Spleen (tissue), 7 donors: ENCODE data around the gene LTBP2.

Experiments
- POLR2A ChIP-seq, 3 donors: fragments of 450-650 bp; IDR thresholded peaks; one replicate each; pipeline ENCODE4 v1.5.1; 2017; ENCODE audit warnings: antibody characterized with exemption in 3 of 3, mild to moderate bottlenecking in 1 of 3
- TF ChIP-seq, protein P1 (sequence below), 11 experiments: fragments of 200-600 bp in 7 of 11; fragments of 450-650 bp in 4 of 11; sonication (generic) in 4 of 11; IDR thresholded peaks in 8 of 11; conservative IDR thresholded peaks in 3 of 11; 1 replicate in 7 of 11; 2 replicates in 4 of 11; pipeline versions ENCODE4 v1.4.0 to v1.8.0; 2016 to 2021; ENCODE audit warnings: antibody characterized with exemption in 11 of 11, inconsistent platforms in 4 of 11, mild to moderate bottlenecking in 1 of 11
- donor health status: DM: no; HTN: no; CAD: no; lungs with moderate emphysema.
- donor health status: DM: no; HTN: no; CAD: no.
- donor health status: DM: no; HTN: no; CAD: no.

DNA sequence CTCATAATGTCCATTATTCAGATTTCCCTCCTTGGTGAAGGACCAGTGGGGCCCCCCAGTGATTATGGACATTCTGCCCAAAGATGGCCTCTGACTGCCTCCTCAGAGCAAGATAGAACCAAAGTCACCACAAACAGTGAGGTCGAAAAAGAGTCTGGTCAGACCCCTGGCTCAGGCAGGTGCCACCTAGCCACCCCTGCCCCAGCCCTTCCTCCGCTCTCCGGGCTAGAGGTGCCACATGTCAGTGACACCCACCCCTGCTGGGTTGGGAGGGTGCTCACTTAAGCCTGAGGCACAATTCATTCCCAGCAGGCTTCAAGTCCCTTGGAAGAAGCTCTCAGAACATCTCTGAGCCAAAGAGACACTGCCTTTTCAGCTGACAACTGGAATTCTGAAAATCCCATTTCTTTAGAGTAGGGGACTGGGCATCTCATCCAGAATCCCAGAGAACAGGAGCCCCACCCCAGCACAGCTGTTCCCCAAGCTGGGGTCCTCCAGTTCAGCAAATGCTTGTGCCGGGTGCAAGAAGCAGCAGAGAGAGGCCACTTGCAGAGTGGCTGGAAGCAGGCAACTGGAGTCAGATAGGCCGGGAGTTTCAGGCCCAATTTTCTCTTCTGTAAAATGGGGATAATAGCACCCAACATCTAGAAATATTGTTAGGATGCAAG is 68.1 kb downstream of the LTBP2 start:
- TF ChIP-seq, protein P1, sequence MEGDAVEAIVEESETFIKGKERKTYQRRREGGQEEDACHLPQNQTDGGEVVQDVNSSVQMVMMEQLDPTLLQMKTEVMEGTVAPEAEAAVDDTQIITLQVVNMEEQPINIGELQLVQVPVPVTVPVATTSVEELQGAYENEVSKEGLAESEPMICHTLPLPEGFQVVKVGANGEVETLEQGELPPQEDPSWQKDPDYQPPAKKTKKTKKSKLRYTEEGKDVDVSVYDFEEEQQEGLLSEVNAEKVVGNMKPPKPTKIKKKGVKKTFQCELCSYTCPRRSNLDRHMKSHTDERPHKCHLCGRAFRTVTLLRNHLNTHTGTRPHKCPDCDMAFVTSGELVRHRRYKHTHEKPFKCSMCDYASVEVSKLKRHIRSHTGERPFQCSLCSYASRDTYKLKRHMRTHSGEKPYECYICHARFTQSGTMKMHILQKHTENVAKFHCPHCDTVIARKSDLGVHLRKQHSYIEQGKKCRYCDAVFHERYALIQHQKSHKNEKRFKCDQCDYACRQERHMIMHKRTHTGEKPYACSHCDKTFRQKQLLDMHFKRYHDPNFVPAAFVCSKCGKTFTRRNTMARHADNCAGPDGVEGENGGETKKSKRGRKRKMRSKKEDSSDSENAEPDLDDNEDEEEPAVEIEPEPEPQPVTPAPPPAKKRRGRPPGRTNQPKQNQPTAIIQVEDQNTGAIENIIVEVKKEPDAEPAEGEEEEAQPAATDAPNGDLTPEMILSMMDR (IDR thresholded peaks at IDR 0.05 in 8 of 11, conservative IDR thresholded peaks at IDR 0.05 in 3 of 11): no peak
- no peak for TF ChIP-seq POLR2A (IDR thresholded peaks at IDR 0.05)
